ENCODE results near the gene FGGY. TPM values are rescaled to one million over a fixed set of nuclear protein-coding genes. Genes with fewer than 3 reads are reported as not detected.

FGGY gene
- total RNA-seq, 1 experiment from 2014 or later: 17.8 TPM

DNA sequence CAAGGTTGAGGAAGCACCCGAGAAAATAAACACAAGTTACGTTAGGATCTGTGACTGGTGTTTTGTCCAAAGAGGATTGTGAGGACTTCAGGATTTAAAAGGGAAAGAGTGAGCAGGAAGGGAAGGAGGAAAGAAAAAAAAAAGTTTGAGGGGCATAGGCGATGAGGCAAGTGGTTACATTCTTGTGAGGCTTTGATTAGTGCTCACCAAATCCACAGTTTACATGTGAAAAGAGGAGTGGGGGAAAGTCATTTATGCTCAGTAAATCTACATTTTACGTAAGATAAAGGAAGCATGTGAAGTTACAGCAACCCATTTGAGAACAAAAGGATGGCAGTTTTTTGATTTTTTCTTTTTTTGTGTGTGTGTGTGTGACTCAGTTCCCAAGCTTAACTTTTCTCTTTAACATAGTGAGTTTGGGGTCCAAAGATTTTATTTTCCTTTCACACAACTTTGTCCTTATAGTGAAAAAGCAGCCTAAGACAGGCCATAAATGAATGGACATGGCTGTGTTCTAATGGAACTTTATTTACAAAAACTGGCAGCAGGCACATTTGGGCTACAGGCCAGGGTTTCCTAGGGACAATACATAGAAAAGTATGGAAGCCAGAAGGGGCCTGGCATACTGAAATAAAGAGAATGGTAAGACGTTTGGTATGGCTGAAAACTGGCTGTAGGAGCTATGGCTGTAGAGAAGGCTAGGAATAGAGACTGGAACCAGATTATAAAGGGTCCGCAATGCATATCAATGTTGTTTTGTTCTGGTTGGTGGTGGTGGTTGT is 121.7 kb downstream of the FGGY start:
- Histone ChIP-seq H3K36me3 (ENCODE audit: low read depth) (no peaks in the 10 kb centered on the region), H2AFZ (no peak overlapping the region), H3K79me2 (ENCODE audit: low read depth) (no peaks in the 10 kb centered on the region), H3K4me1 (replicated peaks; ENCODE audit: insufficient read depth) (no peaks in the 10 kb centered on the region; the same call in 1 of the 2 replicates), H3K9me2 (ENCODE audit: insufficient read depth) (no peaks in the 10 kb centered on the region), H3K27me3 (ENCODE audit: insufficient read depth, low read depth) (no peaks in the 10 kb centered on the region), H3K27ac (no peak overlapping the region), H3F3A (ENCODE audit: insufficient read depth, low read depth) (no peaks in the 10 kb centered on the region), H3K4me2 (no peak overlapping the region), H4K20me1 (ENCODE audit: insufficient read depth) (no peaks in the 10 kb centered on the region), H3K4me3 (no peak overlapping the region), H3K9me3 (ENCODE audit: insufficient read depth, low read depth) (no peaks in the 10 kb centered on the region)
- ChIA-PET CTCF (no interaction called here), POLR2A (ENCODE audit: unreplicated experiment) (interaction anchor here (0.8 kb wide), 1 partner anchor 24 kb away, joined by 3 read pairs; no protein-coding TSS in a partner anchor)
- DNase-seq: no peak
- TF ChIP-seq, protein P1, sequence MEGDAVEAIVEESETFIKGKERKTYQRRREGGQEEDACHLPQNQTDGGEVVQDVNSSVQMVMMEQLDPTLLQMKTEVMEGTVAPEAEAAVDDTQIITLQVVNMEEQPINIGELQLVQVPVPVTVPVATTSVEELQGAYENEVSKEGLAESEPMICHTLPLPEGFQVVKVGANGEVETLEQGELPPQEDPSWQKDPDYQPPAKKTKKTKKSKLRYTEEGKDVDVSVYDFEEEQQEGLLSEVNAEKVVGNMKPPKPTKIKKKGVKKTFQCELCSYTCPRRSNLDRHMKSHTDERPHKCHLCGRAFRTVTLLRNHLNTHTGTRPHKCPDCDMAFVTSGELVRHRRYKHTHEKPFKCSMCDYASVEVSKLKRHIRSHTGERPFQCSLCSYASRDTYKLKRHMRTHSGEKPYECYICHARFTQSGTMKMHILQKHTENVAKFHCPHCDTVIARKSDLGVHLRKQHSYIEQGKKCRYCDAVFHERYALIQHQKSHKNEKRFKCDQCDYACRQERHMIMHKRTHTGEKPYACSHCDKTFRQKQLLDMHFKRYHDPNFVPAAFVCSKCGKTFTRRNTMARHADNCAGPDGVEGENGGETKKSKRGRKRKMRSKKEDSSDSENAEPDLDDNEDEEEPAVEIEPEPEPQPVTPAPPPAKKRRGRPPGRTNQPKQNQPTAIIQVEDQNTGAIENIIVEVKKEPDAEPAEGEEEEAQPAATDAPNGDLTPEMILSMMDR (conservative IDR thresholded peaks at IDR 0.05): no peak
- no peak for TF ChIP-seq EZH2 (IDR thresholded peaks at IDR 0.05; ENCODE audit: low read depth)
- intact Hi-C loops (cut with micrococcal nuclease; ENCODE audit: unreplicated experiment): no loop called here
- no TSS peak for BruUV-seq (replicated peaks)

DNA sequence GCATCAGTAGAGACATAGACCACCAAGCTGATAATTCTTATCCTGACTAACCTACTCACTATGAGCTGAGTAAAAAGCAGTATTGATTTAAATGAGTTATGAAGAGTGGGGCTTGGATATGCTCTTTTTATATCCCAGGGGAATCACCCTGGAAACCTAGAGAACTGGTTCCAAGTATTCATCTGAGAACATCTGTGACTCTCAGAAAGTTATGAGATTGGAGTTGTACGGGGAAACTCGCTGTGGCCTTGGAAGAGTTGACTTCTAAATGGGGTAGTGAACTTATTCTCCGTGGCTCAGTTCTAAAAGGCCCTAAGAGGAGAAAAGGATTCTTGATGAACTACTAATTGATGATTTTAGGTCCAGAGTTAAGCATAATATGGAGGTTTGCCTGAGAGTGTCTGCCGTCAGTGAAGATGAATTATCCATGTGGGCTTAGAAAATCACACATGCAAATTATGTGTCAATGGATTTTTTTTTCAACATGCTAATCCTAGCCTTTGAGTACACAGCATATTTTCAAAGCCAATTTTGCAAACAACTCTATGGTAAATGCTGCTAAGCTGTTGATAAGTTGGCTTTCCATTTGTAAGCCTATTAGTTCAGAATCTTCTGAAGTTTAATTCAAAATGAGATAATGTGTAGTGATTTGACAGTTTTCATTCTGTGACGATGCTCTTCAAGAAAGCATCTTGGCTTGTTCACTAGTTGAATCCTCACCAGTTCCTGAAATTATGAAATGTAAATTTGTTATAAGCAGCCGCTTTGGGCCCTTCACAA is 122.7 kb downstream of the FGGY start:
- H3K9me3 ChIP-seq (ENCODE audit: insufficient read depth, low read depth): no peaks in the 10 kb centered on the region
- POLR2A ChIA-PET (ENCODE audit: unreplicated experiment): interaction anchor here (0.8 kb wide), 1 partner anchor 25 kb away, joined by 3 read pairs; no protein-coding TSS in a partner anchor
- no peak overlapping the region for H3K4me2 ChIP-seq
- H3K4me1 ChIP-seq (replicated peaks; ENCODE audit: insufficient read depth): no peaks in the 10 kb centered on the region; the same call in 1 of the 2 replicates
- no peak overlapping the region for H3K27ac ChIP-seq
- H3K36me3 ChIP-seq (ENCODE audit: low read depth): no peaks in the 10 kb centered on the region
- H3K4me3 ChIP-seq: no peak overlapping the region
- H3K79me2 ChIP-seq (ENCODE audit: low read depth): no peaks in the 10 kb centered on the region
- DNase-seq: no peak
- CTCF ChIA-PET: no interaction called here
- no TSS peak for BruUV-seq (replicated peaks)
- intact Hi-C loops (cut with micrococcal nuclease; ENCODE audit: unreplicated experiment): loop anchor here (10.0 kb wide), 1 partner anchor 275 kb away; no protein-coding TSS in a partner anchor
- H3K27me3 ChIP-seq (ENCODE audit: insufficient read depth, low read depth): no peaks in the 10 kb centered on the region
- H4K20me1 ChIP-seq (ENCODE audit: insufficient read depth): no peaks in the 10 kb centered on the region
- H3K9me2 ChIP-seq (ENCODE audit: insufficient read depth): no peaks in the 10 kb centered on the region
- TF ChIP-seq, protein P1 (conservative IDR thresholded peaks at IDR 0.05): no peak
- TF ChIP-seq EZH2 (IDR thresholded peaks at IDR 0.05; ENCODE audit: low read depth): no peak
- H3F3A ChIP-seq (ENCODE audit: insufficient read depth, low read depth): no peaks in the 10 kb centered on the region
- H2AFZ ChIP-seq: no peak overlapping the region

DNA sequence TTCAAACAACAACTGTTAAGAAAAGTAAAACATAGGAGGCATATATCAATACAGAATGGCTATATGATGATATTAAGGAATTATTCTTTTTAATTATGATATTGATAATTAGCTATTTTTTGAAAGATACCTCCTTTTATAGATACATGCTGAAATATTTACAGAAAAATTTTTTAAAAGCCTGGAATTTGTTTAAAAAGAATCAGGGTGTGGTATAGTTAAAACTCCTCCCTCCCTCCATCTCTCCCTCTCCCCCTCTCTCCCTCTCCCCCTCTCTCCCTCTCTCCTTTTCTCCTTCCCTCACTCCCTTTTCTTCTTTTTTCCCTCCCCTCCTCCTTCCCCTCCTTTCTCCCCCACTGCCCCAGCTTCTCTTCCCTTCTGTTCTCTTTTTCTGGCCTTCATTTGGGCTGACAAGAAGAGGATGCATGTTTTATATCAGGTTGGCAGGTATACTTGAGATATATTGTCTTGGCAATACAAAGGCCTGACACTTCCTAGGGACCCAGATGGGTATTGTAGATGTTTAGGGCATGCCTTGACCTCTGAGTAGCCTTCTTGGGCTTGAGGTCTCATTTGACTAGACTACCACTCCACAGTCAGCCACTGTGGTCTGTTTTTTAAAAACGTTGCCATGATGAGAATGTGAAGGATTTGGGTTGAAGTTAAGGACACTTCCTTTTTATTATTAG is 124.5 kb downstream of the FGGY start:
- intact Hi-C loops (cut with micrococcal nuclease; ENCODE audit: unreplicated experiment): loop anchor here (10.0 kb wide), 1 partner anchor 277 kb away; no protein-coding TSS in a partner anchor
- Histone ChIP-seq H2AFZ (no peak overlapping the region), H3K36me3 (ENCODE audit: low read depth) (no peaks in the 10 kb centered on the region), H3K9me3 (ENCODE audit: insufficient read depth, low read depth) (no peaks in the 10 kb centered on the region), H3K27ac (no peak overlapping the region), H3K9me2 (ENCODE audit: insufficient read depth) (no peaks in the 10 kb centered on the region), H4K20me1 (ENCODE audit: insufficient read depth) (no peaks in the 10 kb centered on the region), H3K4me2 (no peak overlapping the region), H3K27me3 (ENCODE audit: insufficient read depth, low read depth) (no peaks in the 10 kb centered on the region), H3K4me3 (no peak overlapping the region), H3F3A (ENCODE audit: insufficient read depth, low read depth) (peaks cover 5% of the 10 kb centered on the region), H3K79me2 (ENCODE audit: low read depth) (no peaks in the 10 kb centered on the region), H3K4me1 (replicated peaks; ENCODE audit: insufficient read depth) (peaks cover 10% of the 10 kb centered on the region)
- TF ChIP-seq EZH2 (IDR thresholded peaks at IDR 0.05; ENCODE audit: low read depth): no peak
- TF ChIP-seq, protein P1 (conservative IDR thresholded peaks at IDR 0.05): no peak
- DNase-seq: no peak
- ChIA-PET CTCF (no interaction called here), POLR2A (ENCODE audit: unreplicated experiment) (no interaction called here)
- no TSS peak for BruUV-seq (replicated peaks)
